OCI-LY7 (cell line): ENCODE data around the gene HPDL. TPM values are rescaled to one million over a fixed set of nuclear protein-coding genes. Genes with fewer than 3 reads are reported as not detected.

ENCODE experiments used
- BruUV-seq: library from RNA; stranded (reverse); fragments of 400-500 nt; replicated peaks from 2 replicates; lab custom pipeline; 2021; lab: Mats Ljungman, UMichigan
- CTCF ChIA-PET: fragments of 300-600 bp; sonication (Branson Sonifier 250); formaldehyde crosslinking; loops from one replicate; lab custom pipeline; 2022; ENCODE audit warnings: antibody characterized with exemption; ENCODE audit not compliant: unreplicated experiment; lab: Charles Lee
- POLR2A ChIA-PET: fragments of 300-600 bp; sonication (Branson Sonifier 250); formaldehyde crosslinking; loops from one replicate; lab custom pipeline; 2022; ENCODE audit warnings: antibody characterized with exemption; lab: Charles Lee
- DNase-seq: peaks from one replicate; pipeline ENCODE4 v3.0.0-alpha.2; 2015; ENCODE audit warnings: low spot score
- H2AFZ ChIP-seq: fragments of 200-600 bp; sonication (generic), shearing (Covaris generic); 2 replicates; pipeline ENCODE4 v1.6.1; 2014; ENCODE audit warnings: mild to moderate bottlenecking, antibody characterized with exemption, low read length, moderate library complexity
- H3K27ac ChIP-seq: fragments of 200-600 bp; sonication (generic); 2 replicates; pipeline ENCODE4 v1.5.1; 2014; ENCODE audit warnings: mixed run types, low read depth, mild to moderate bottlenecking, moderate library complexity, low read length, inconsistent platforms; ENCODE audit not compliant: poor library complexity, severe bottlenecking
- H3K36me3 ChIP-seq: fragments of 200-600 bp; sonication (generic); 2 replicates; pipeline ENCODE4 v1.6.1; 2014; ENCODE audit warnings: mild to moderate bottlenecking, antibody characterized with exemption, low read length, moderate library complexity, mixed read lengths; ENCODE audit not compliant: insufficient read depth
- H3K4me1 ChIP-seq: fragments of 200-600 bp; sonication (generic); 2 replicates; pipeline ENCODE4 v1.5.1; 2014; ENCODE audit warnings: mild to moderate bottlenecking, low read length; ENCODE audit not compliant: insufficient read depth, poor library complexity, severe bottlenecking
- H3K4me2 ChIP-seq: fragments of 200-600 bp; sonication (generic); 2 replicates; pipeline ENCODE4 v1.6.1; 2014; ENCODE audit warnings: mild to moderate bottlenecking, low read length
- H3K4me3 ChIP-seq: fragments of 200-600 bp; sonication (generic); 2 replicates; pipeline ENCODE4 v1.5.1; 2014; ENCODE audit warnings: mild to moderate bottlenecking, low read depth, low read length; ENCODE audit not compliant: poor library complexity, severe bottlenecking
- H3K79me2 ChIP-seq: fragments of 200-600 bp; sonication (generic); 2 replicates; pipeline ENCODE4 v1.6.1; 2016; ENCODE audit warnings: low read depth, mild to moderate bottlenecking, low read length, moderate library complexity, mixed read lengths; ENCODE audit not compliant: insufficient read depth
- H3K9me2 ChIP-seq: fragments of 200-600 bp; sonication (generic); 2 replicates; pipeline ENCODE4 v1.6.1; 2016; ENCODE audit warnings: mild to moderate bottlenecking, low read length, mixed read lengths; ENCODE audit not compliant: insufficient read depth
- H3K9me3 ChIP-seq: fragments of 200-600 bp; sonication (generic); 2 replicates; pipeline ENCODE4 v1.6.1; 2014; ENCODE audit warnings: mild to moderate bottlenecking, mixed run types, low read length, mixed read lengths
- H4K20me1 ChIP-seq: fragments of 200-600 bp; sonication (generic); 2 replicates; pipeline ENCODE4 v1.6.1; 2014; ENCODE audit warnings: mild to moderate bottlenecking, antibody characterized with exemption, low read length, moderate library complexity, mixed read lengths; ENCODE audit not compliant: insufficient read depth
- EZH2phosphoT487 ChIP-seq: fragments of 200-600 bp; sonication (generic); IDR thresholded peaks from 2 replicates; pipeline ENCODE4 v1.6.1; 2018; ENCODE audit warnings: low read depth, borderline replicate concordance, mild to moderate bottlenecking, mixed run types, antibody characterized with exemption, low read length, moderate library complexity, mixed read lengths
- intact Hi-C: fragments of 100-400 bp; cut with micrococcal nuclease; formaldehyde crosslinking; loops from one replicate; pipeline ENCODE4 v1.10.0; 2022; ENCODE audit not compliant: unreplicated experiment
- total RNA-seq, 2 experiments: library from RNA; depleted of rRNA in 1 of 2; stranded (reverse); fragments of >200 nt in 1 of 2; shearing (Covaris generic) in 1 of 2; gene quantifications; 2 replicates each; pipeline ENCODE4 v1.2.3, GENCODE V29; 2014 to 2022
- TF ChIP-seq, protein P1 (sequence below): fragments of 200-600 bp; sonication (generic); conservative IDR thresholded peaks from 2 replicates; pipeline ENCODE4 v1.5.1; 2014; ENCODE audit warnings: mild to moderate bottlenecking, antibody characterized with exemption, low read length, moderate library complexity, mixed read lengths

HPDL gene
- total RNA-seq, 2 experiments from 2014 or later, result 25.2 to 25.8 TPM

DNA sequence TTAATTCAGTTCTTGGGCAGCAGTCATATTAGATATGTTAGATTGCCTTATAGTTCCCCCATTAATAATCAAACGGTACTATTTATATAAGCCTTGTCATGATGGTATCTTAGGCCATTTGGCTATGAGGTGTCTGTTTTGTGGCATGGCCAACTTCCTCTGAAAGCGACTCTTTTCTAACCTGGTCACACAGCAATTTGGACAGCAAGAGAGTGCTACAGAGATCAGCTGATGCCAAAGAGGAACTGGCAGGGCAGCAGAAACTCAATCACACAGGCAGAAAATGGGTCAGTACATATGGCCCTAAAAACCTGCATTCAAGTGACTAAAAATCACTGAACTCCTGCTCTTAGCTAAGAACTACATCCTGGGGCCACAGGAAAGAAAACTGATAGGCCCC is 27.0 kb downstream of the HPDL start:
- TF ChIP-seq EZH2phosphoT487, result no peak
- TF ChIP-seq, protein P1, sequence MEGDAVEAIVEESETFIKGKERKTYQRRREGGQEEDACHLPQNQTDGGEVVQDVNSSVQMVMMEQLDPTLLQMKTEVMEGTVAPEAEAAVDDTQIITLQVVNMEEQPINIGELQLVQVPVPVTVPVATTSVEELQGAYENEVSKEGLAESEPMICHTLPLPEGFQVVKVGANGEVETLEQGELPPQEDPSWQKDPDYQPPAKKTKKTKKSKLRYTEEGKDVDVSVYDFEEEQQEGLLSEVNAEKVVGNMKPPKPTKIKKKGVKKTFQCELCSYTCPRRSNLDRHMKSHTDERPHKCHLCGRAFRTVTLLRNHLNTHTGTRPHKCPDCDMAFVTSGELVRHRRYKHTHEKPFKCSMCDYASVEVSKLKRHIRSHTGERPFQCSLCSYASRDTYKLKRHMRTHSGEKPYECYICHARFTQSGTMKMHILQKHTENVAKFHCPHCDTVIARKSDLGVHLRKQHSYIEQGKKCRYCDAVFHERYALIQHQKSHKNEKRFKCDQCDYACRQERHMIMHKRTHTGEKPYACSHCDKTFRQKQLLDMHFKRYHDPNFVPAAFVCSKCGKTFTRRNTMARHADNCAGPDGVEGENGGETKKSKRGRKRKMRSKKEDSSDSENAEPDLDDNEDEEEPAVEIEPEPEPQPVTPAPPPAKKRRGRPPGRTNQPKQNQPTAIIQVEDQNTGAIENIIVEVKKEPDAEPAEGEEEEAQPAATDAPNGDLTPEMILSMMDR, result no peak

DNA sequence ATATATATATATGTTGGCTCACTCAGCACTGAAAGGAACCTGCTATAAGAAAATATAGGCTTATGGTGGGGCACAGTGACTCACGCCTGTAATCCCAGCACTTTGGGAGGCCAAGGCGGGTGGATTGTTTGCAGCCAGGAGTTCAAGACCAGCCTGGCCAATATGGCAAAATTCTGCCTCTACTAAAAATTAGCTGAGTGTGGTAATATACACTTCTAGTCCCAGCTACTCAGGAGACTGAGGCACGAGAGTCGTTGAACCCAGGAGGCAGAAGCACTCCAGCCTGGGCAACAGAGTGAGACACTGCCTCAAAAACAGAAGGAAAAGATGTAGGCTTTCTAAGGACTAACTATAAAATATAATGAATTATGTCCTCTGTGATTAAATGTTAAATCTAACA is 28.1 kb downstream of the HPDL start:
- H2AFZ ChIP-seq, result no peak overlapping the region
- no peak overlapping the region for H3K4me3 ChIP-seq
- DNase-seq, result no peak
- H3K79me2 ChIP-seq, result no peaks in the 10 kb centered on the region
- BruUV-seq, result no TSS peak
- intact Hi-C loops, result no loop called here
- CTCF ChIA-PET, result no interaction called here
- no peaks in the 10 kb centered on the region for H3K36me3 ChIP-seq
- H3K4me2 ChIP-seq, result no peak overlapping the region
- no peaks in the 10 kb centered on the region for H4K20me1 ChIP-seq
- H3K27ac ChIP-seq, result no peak overlapping the region
- H3K9me3 ChIP-seq, result no peaks in the 10 kb centered on the region
- peaks cover 12% of the 10 kb centered on the region for H3K4me1 ChIP-seq
- no peaks in the 10 kb centered on the region for H3K9me2 ChIP-seq
- TF ChIP-seq, protein P1, result no peak
- no peak for TF ChIP-seq EZH2phosphoT487
- POLR2A ChIA-PET, result interaction anchor here (0.5 to 2.6 kb wide), 4 partner anchors 15 to 475 kb away, joined by 4 to 7 read pairs (median 4); partner anchors contain the start of genes MUTYH, TESK2 and TOE1

More for the DNA sequence above, 27.0 kb downstream of the HPDL start:
- no peak for DNase-seq
- no peak overlapping the region for H3K4me2 ChIP-seq
- no peak overlapping the region for H2AFZ ChIP-seq
- intact Hi-C loops, result no loop called here
- H3K4me3 ChIP-seq, result no peak overlapping the region
- no peaks in the 10 kb centered on the region for H3K9me2 ChIP-seq
- H3K79me2 ChIP-seq, result no peaks in the 10 kb centered on the region
- BruUV-seq, result no TSS peak
- peaks cover 11% of the 10 kb centered on the region for H3K4me1 ChIP-seq
- POLR2A ChIA-PET, result interaction anchor here (1.2 kb wide), 2 partner anchors 11 to 20 kb away, joined by 3 to 9 read pairs; no protein-coding TSS in a partner anchor
- H3K27ac ChIP-seq, result no peak overlapping the region
- no peaks in the 10 kb centered on the region for H3K9me3 ChIP-seq
- H3K36me3 ChIP-seq, result no peaks in the 10 kb centered on the region
- H4K20me1 ChIP-seq, result no peaks in the 10 kb centered on the region
- CTCF ChIA-PET, result no interaction called here

DNA sequence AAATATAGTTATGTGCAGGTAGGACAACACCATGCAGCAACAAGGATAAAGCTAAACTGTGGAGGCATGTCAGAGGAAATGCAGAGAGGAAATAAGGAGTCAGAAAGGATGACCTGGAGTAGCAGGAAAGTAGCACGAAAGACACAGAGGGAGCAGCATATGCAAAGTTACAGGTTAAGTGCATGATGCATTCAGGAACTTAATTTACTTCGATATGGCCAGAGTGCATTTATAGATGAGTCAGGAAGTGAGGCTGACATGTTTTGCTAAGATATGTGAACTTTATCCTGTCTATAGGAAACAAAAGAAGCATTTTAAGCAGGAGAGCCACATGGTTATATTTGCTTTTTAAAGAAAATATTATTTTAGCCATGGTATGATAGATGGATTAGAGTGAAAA is 29.0 kb downstream of the HPDL start:
- BruUV-seq, result no TSS peak
- Histone ChIP-seq H3K4me2 (peak overlapping the region; percentile 12; the same call in 1 of the 2 replicates), H3K79me2 (no peaks in the 10 kb centered on the region), H3K27ac (no peak overlapping the region), H3K4me3 (no peak overlapping the region), H4K20me1 (no peaks in the 10 kb centered on the region), H3K36me3 (no peaks in the 10 kb centered on the region), H3K4me1 (peaks cover 15% of the 10 kb centered on the region), H3K9me2 (no peaks in the 10 kb centered on the region), H2AFZ (peak overlapping the region; percentile 25; the same call in 1 of the 2 replicates), H3K9me3 (no peaks in the 10 kb centered on the region)
- intact Hi-C loops, result no loop called here
- no peak for TF ChIP-seq EZH2phosphoT487
- TF ChIP-seq, protein P1, result no peak
- DNase-seq, result no peak
- ChIA-PET CTCF (no interaction called here), POLR2A (interaction anchor here (0.5 to 2.6 kb wide), 5 partner anchors 15 to 475 kb away, joined by 3 to 7 read pairs (median 4); partner anchors contain the start of genes MUTYH, TESK2 and TOE1)
